ENCODE results near the gene SLIT3.

DNA sequence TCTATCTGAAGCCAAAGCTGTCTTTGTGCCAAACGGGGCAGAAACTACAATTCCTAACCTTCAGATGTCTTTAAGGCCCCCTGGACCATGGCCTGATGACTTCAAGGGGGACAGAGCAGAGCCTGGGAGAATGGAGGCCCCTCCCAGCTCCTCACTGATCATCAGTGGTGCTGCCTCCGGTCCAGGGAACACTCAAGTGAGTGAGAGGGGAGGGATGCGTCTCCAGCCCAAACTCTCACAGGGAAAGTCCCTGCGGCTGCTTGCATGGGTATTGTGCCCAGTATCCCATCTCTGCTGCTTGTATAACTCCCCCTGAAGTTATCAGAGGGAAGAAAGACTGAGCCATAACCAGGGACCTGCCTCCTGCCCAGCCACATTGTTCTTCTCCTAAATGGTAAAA lies 490.3 kb downstream of the SLIT3 start:
- TF ChIP-seq, protein P1, sequence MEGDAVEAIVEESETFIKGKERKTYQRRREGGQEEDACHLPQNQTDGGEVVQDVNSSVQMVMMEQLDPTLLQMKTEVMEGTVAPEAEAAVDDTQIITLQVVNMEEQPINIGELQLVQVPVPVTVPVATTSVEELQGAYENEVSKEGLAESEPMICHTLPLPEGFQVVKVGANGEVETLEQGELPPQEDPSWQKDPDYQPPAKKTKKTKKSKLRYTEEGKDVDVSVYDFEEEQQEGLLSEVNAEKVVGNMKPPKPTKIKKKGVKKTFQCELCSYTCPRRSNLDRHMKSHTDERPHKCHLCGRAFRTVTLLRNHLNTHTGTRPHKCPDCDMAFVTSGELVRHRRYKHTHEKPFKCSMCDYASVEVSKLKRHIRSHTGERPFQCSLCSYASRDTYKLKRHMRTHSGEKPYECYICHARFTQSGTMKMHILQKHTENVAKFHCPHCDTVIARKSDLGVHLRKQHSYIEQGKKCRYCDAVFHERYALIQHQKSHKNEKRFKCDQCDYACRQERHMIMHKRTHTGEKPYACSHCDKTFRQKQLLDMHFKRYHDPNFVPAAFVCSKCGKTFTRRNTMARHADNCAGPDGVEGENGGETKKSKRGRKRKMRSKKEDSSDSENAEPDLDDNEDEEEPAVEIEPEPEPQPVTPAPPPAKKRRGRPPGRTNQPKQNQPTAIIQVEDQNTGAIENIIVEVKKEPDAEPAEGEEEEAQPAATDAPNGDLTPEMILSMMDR (IDR thresholded peaks at IDR 0.05), result no peak
- TF ChIP-seq POLR2A (IDR thresholded peaks at IDR 0.05), result no peak
